ENCODE results near the gene ABCG1.

The ABCG1 gene

DNA sequence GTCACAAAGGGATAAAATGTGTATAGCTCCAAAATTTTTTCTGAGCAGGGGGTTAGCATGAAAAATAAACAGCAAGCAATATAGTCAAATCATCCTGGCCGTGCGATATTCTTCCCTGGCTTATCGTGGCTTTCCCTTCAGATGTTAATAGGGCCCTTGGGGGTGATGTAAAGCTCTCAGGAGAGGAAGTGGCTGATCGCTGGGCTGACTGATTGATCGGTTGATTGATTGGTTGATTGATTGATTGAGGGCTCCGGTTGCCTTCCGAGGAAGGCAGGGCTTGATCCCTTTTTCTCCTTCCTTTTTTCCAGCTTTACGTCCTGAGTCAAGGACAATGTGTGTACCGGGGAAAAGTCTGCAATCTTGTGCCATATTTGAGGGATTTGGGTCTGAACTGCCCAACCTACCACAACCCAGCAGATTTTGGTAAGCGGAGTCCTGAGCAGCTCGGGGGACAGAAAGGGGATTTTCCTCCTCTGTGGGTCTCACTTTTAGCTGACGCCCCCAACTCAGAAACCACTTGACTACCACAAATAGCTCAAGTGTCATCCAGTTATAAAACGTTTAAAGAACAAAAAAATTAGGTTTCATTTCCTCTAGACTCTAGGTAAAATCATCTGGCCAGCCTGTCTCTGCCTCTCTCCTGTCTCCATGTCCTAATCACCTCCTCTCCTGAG, 66.8 kb downstream of the ABCG1 start:
- TF ChIP-seq CTCF (conservative IDR thresholded peaks at IDR 0.05) = no peak
- H3K27ac ChIP-seq = no peak overlapping the region

DNA sequence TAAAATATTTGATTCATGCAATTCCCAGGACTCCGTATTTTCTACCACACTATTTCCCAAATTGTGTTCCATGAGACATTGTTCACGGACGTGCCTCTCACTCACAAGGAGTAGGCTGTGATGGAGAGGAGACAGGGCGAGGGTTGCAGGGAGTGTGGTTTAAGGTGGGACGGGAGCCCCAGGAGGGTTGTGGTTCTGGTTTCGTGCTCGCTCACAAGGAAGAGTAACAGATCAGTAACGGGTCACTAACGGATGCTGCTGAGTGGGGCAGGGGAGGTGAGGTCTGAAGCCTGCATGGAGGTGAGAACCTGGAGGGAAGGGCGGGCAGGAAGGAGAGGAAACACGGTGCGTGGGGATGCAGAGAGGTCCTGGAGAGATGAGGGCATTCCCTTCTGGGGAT, 67.5 kb downstream of the ABCG1 start:
- TF ChIP-seq CTCF (conservative IDR thresholded peaks at IDR 0.05) = no peak
- no peak overlapping the region for H3K27ac ChIP-seq

DNA sequence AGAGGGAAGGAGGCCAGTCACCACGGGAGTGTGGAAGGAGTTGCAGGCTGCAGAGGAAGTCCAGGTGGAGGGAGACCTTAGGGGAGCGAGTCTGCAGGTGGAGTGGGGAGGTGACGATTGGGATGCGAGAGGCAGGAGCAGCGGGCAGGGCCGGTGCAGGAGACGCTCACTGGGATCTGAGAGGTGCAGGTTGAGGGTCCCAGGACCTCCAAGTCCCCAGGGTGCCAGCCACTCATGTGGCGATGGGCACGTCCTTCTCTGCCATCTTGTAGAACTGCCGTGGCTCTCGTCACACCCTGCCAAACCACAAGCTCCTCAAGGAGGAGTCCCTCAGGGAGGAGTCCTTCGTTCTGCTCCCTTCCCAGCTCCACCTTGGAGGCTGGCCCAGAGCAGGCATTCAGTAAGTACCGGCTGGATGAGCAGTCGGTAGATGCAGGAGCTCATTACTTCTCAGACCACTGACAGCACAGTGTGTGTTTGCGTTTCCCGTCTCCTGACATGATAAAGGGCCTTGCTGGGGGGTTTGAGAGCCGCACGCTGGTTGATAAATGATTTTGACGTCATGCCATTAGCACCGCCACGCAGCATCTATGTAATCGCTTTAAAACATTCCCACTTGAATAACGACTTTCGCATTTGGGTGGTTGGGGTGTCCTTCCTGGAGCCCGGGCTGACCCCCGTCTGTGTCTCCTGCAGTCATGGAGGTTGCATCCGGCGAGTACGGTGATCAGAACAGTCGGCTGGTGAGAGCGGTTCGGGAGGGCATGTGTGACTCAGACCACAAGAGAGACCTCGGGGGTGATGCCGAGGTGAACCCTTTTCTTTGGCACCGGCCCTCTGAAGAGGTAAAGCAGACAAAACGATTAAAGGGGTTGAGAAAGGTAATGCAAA, 68.5 kb downstream of the ABCG1 start:
- no peak for TF ChIP-seq CTCF (conservative IDR thresholded peaks at IDR 0.05)

DNA sequence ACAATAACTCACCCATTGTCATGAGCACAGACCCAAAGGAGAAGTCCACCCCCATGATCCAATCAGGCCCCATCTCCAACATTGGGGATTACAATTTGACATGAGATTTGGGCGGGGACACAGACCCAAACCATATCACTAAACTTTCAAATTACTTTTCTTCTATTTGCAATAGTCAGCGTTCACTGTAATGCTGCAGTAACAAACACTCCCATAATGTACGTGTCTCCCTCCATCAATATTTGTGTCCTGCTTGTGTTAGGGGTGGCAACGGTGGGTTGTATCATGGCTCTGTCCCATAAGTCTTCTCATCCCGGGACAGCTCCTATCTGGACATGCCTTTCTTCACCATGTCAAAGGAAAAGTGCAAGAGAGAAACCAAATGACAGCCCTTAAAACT, 70.0 kb downstream of the ABCG1 start:
- no peak for TF ChIP-seq CTCF (conservative IDR thresholded peaks at IDR 0.05)
- no peak overlapping the region for H3K27ac ChIP-seq

More for the DNA sequence above, 68.5 kb downstream of the ABCG1 start:
- no peak overlapping the region for H3K27ac ChIP-seq

GRCh38 chr21:42289926-42290325, 71.0 kb downstream of the ABCG1 start:
- TF ChIP-seq CTCF (conservative IDR thresholded peaks at IDR 0.05) = no peak
- H3K27ac ChIP-seq = no peak overlapping the region

DNA sequence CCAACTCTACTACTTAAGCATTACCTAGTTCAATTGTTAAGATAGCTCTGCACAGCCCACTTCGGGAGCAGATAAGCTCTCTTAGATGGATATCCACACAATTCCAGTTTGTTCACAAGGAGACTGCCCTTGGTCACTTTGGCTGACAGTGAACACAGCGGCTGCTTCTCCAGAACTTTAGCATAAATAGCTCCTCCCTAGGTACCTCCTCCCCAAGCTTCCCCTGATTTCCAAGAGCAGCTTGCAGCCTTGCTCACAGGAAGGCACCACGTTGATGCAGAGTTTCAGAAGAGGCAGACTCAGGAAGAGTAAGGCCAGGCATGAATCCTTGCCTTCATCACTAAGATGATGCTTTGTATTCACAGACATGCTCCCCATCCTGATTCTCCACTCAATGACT, 71.6 kb downstream of the ABCG1 start:
- no peak for TF ChIP-seq CTCF (conservative IDR thresholded peaks at IDR 0.05)
- no peak overlapping the region for H3K27ac ChIP-seq

DNA sequence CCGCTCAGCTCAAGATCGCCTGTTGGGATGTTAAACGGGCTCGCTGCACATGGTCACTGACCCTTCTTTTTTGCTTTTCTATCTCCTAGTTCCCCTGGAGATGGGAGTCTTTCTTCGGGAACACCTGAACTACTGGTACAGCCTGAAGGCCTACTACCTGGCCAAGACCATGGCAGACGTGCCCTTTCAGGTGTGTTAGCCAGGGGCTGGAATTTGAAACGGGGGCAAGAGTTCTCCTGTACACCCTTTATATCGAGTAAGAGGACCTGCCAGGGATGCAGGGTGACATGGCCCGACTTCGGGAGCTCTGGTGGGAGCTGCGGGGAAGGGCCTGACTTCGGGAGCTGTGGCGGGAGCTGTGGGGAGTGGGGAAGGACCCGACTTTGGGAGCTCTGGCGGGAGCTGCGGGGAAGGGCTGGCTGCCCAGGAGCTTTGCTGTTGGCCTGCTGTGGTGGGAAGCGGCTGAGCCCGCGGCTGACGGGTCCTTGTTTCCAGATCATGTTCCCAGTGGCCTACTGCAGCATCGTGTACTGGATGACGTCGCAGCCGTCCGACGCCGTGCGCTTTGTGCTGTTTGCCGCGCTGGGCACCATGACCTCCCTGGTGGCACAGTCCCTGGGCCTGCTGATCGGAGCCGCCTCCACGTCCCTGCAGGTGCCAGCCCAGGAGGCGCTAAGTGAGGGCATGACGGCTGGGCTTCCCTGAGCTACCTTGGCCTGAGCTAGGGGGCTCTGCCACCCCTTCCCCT, 72.2 kb downstream of the ABCG1 start:
- no peak for TF ChIP-seq CTCF (conservative IDR thresholded peaks at IDR 0.05)
- H3K27ac ChIP-seq = no peak overlapping the region

Data from VCaP (cell line).